Measurements from ENCODE around the gene RDH8. TPM values are rescaled to one million over a fixed set of nuclear protein-coding genes. Genes with fewer than 3 reads are reported as not detected.

RDH8 gene
- total RNA-seq, 1 donor from 2014 or later, result not detected

DNA sequence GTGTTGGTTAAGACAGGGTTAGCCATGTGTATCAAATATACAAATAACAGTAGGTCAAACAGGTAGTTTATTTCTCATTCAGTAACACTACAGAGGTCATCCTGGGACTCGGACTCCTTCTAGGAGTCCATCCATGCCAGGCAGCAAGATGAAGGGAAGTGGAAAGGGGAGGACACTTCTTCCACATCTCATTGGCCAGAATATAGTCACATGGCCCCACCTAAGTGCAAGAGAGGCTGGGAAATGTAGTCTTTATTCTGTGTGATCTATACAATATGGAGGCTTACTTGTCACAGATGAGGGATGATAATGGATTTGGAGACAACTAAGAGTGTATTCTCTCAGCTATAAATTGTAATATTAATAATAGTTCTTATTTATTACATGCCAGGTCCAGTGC is 31.1 kb downstream of the RDH8 start:
- no peak overlapping the region for H3K4me3 ChIP-seq (ENCODE audit: low read depth, low read length)
- TF ChIP-seq, protein P1, sequence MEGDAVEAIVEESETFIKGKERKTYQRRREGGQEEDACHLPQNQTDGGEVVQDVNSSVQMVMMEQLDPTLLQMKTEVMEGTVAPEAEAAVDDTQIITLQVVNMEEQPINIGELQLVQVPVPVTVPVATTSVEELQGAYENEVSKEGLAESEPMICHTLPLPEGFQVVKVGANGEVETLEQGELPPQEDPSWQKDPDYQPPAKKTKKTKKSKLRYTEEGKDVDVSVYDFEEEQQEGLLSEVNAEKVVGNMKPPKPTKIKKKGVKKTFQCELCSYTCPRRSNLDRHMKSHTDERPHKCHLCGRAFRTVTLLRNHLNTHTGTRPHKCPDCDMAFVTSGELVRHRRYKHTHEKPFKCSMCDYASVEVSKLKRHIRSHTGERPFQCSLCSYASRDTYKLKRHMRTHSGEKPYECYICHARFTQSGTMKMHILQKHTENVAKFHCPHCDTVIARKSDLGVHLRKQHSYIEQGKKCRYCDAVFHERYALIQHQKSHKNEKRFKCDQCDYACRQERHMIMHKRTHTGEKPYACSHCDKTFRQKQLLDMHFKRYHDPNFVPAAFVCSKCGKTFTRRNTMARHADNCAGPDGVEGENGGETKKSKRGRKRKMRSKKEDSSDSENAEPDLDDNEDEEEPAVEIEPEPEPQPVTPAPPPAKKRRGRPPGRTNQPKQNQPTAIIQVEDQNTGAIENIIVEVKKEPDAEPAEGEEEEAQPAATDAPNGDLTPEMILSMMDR (conservative IDR thresholded peaks at IDR 0.05; ENCODE audit: low read depth, low read length), result no peak
- no peak for DNase-seq (ENCODE audit: low read depth)

DNA sequence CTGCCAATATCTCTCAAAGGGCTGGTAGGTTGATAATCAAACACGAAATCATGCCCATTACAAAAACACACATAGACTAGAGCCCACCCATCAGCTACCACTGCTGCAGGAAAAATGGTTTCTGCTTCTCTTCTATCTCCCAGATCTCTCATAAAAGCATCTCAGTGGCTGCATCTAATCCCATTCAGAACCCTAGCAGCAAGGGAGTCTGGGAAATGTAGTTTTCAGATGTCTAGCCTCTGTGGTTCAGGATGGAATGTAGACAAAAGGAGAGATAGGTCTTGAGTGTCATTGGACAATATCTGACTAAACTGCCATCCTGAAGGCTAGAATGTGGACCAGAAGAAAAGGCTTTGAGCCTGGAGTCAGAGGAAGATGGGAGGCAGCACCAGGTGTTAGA is 32.1 kb downstream of the RDH8 start:
- no peak overlapping the region for H3K4me3 ChIP-seq (ENCODE audit: low read depth, low read length)
- no peak for DNase-seq (ENCODE audit: low read depth)
- TF ChIP-seq, protein P1 (conservative IDR thresholded peaks at IDR 0.05; ENCODE audit: low read depth, low read length), result no peak

DNA sequence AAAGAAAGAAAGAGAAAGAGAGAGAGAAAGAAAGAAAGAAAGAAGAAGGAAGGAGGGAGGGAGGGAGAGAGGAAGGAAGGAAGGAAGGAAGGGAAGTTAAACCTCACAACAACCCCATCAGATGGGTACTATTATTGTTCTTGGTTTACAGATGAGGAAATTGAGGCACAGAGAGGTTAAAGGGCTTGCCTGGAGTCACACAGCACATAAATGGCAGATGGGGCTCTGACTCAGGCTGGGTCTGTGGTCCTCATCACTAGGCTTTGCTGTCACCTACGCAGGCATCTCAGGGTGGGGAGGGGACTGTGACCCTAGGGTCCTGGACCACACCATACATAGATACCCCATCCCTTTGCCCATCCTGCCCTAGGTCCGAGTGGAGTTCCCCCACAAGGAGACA is 36.3 kb downstream of the RDH8 start:
- DNase-seq (ENCODE audit: low read depth), result no peak
- H3K4me3 ChIP-seq (ENCODE audit: low read depth, low read length), result no peak overlapping the region
- TF ChIP-seq, protein P1 (conservative IDR thresholded peaks at IDR 0.05; ENCODE audit: low read depth, low read length), result no peak

DNA sequence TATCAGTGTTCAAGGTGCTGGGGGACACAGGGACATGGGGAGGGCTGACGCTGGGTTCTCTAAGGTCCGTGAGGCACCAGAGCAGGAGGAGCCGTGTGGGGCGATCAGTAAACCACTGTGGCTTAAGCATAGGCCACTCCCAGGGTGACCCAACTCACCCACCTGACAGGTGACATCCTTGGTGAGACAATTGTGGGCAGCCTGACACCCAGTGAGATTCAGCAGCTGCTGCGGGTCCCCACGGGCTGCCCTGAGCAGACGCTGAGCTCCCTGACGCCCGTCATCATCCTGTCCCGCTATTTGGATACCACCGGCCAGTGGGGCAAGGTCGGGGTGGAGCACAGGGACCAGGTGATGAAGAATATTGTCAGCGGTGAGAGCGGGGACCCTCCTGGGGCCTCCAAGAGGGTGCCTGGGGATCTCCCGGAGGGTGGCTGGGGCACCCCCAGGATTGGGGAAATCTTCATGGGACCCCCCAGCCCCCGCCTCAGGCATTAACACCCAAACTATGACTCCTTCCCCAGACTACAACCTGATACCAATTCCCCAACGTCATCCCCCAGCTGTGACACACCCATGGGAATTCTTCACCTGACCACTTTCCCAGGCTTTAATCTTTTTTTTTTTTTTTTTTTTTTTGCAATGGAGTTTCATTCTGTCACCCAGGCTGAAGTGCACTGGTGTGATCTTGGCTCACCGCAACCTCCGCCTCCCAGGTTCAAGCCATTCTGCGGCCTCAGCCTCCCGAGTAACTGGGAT is 39.5 kb downstream of the RDH8 start:
- no peak overlapping the region for H3K4me3 ChIP-seq (ENCODE audit: low read depth, low read length)
- TF ChIP-seq, protein P1 (conservative IDR thresholded peaks at IDR 0.05; ENCODE audit: low read depth, low read length), result no peak
- no peak for DNase-seq (ENCODE audit: low read depth)

DNA sequence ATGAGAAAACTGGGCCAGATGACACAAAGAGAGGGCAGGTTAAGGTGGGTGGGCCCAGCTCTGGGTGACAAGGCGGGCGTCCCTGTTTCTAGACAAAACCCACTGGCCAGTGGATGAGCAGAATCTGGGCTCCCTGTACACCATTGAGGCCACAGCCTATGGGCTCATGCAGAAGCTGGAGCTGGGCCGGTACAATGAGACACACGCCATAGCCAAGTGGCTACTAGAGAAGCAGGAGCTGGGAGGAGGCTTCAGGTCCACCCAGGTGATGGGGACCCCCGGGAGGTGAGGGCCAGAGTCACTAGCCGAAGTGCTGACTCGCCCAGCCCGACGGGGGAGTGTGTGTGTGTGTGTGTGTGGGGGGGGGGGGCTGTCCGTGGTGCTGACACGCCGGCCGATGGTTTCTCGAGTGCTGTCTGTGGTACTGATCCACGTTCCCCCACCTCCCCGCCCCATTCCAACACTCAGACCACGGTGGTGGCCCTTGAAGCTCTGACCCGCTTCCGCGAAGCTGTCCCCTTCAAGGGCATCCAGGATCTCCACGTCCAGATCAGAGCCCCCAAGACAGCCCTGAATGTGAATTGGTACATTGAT is 48.5 kb downstream of the RDH8 start:
- DNase-seq (ENCODE audit: low read depth), result no peak
- TF ChIP-seq, protein P1 (conservative IDR thresholded peaks at IDR 0.05; ENCODE audit: low read depth, low read length), result no peak
- H3K4me3 ChIP-seq (ENCODE audit: low read depth, low read length), result no peak overlapping the region

DNA sequence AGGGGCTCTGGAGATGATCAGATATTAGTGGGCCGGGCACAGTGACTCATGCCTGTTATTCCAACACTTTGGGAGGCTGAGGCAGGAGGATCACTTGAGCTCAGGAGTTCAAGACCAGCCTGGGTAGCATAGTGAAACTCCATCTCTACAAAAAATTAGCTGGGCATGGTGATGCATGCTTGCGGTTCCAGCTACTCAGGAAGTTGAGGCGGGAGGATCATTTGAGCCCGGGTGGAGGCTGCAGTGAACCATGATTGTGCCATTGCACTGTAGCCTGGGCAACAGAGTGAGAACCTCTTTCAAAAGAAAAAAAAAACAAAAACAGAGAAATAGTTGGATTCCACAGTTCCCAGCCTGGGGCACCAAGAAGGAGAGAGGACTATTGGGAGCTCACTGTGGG is 54.9 kb downstream of the RDH8 start:
- TF ChIP-seq, protein P1 (conservative IDR thresholded peaks at IDR 0.05; ENCODE audit: low read depth, low read length), result no peak
- DNase-seq (ENCODE audit: low read depth), result no peak
- H3K4me3 ChIP-seq (ENCODE audit: low read depth, low read length), result no peak overlapping the region

DNA sequence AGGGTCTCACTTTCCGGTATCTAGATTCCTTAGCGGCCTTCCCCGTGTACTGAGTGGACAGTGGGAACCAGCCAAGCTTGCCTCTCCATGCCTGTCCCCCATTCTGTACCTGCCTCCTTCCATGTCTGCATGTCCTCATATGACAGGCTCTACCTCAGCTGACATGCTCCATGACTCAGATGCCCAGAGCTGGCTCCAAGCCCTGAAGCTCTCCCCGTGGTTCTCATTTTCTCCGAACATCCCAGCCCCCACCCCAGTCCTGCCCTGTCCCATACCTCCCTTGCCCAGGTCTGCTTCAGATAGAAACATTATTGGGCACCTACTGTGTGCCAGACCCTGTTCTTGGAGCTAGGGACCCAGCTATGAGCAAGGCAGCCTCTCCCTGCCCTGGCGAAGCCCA is 55.8 kb downstream of the RDH8 start:
- DNase-seq (ENCODE audit: low read depth), result no peak
- TF ChIP-seq, protein P1 (conservative IDR thresholded peaks at IDR 0.05; ENCODE audit: low read depth, low read length), result no peak
- H3K4me3 ChIP-seq (ENCODE audit: low read depth, low read length), result no peak overlapping the region

Data from epithelial cell of proximal tubule (primary cell).